ENCODE results near the gene CDC25B. TPM values are rescaled to one million over a fixed set of nuclear protein-coding genes. Genes with fewer than 3 reads are reported as not detected.

Gene CDC25B
- polyA plus RNA-seq, 1 donor: 34.3 TPM

DNA sequence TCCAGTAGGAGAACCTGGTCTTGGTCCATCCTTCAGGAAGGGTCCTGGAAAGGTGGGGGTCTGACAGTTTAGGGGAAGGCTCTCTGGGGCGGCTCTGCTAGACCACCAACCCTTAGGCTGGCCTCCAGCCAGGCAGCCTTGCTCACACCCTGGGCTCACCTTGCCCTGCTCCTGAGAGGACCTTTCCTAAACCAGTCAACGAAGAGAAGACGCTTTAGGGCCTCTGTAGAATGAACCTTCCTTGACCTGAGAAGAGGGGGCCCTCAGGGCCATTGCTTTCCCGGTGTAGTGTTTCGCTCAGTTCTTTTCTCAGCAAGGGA is 1.1 kb downstream of the CDC25B start:
- Histone ChIP-seq H3K4me3 (ENCODE audit: low read length) (peak overlapping the region; percentile 43), H3K9me3 (ENCODE audit: control insufficient read depth, low read depth, low read length) (no peaks in the 10 kb centered on the region), H3K27ac (ENCODE audit: low read length) (peak overlapping the region; percentile 89), H3K36me3 (ENCODE audit: control insufficient read depth, insufficient read depth, low read length) (peaks cover 22% of the 10 kb centered on the region), H3K4me1 (ENCODE audit: control insufficient read depth, insufficient read depth, low read length) (peaks cover 51% of the 10 kb centered on the region), H3K27me3 (ENCODE audit: control insufficient read depth, insufficient read depth, low read length) (no peaks in the 10 kb centered on the region)
- no peak for DNase-seq
- no CpG with 5 or more reads among the region's 5 CpGs for WGBS (ENCODE audit: insufficient coverage, low lambda C conversion rate)

DNA sequence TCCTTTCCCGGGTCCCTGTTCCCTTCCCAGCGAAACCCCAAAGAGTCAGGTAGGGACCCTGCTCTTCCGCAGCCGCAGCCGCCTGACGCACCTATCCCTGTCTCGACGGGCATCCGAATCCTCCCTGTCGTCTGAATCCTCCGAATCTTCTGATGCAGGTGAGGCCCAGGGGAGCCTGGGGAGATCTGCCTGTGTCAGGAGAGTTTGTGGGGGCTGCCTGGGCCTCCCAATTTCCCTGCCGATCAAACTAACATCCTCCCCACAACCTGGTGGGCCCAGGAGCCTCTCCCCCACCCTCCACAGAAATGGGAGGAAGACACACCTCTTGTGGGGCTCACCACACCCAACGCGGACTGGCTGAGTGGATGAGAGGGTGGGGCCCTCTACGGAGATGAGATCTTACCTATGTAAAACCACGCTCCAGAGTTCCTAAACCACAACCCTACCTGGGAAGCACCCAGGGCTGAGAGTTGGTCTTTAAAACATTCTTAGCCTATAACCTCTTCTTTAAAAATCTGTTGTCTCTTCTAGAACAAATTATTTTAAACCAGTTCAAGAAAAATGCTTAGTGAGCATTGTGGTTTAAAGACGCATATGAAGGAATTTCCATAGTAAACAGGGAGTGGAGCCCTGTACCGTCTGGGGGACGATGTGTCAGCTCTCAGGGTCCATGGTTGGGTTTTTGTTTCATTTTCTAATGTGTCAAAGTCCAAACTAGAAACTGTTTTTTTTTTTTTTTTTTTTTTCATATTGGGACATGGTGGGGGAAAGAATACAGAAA is 1.7 kb downstream of the CDC25B start:
- WGBS (ENCODE audit: insufficient coverage, low lambda C conversion rate): 0% methylated on average over 1 of the region's 19 CpGs
- Histone ChIP-seq H3K36me3 (ENCODE audit: control insufficient read depth, insufficient read depth, low read length) (peaks cover 28% of the 10 kb centered on the region), H3K9me3 (ENCODE audit: control insufficient read depth, low read depth, low read length) (no peaks in the 10 kb centered on the region), H3K4me3 (ENCODE audit: low read length) (peak overlapping the region; percentile 43), H3K27me3 (ENCODE audit: control insufficient read depth, insufficient read depth, low read length) (no peaks in the 10 kb centered on the region), H3K27ac (ENCODE audit: low read length) (peak overlapping the region; percentile 89), H3K4me1 (ENCODE audit: control insufficient read depth, insufficient read depth, low read length) (peaks cover 51% of the 10 kb centered on the region)
- DNase-seq: peak; percentile 78 to 90

DNA sequence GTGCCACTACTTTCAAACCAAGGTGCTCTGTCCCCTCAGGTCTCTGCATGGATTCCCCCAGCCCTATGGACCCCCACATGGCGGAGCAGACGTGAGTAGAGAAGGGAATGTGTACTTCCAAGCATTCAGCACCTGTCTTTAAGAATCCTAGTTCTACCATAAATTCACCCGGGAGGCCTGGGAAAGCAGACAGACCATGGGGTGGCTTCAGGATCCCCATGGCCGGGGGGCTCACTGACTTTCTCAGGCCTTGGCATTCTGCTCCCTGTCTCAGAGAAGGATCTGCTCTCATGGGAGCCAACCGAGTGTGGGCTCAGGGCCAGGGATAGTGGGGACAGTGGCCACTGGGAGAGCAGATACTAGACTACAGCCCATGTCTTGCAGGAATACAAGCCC is 2.3 kb downstream of the CDC25B start:
- no peak for DNase-seq
- H3K4me1 ChIP-seq (ENCODE audit: control insufficient read depth, insufficient read depth, low read length): peaks cover 51% of the 10 kb centered on the region
- peak overlapping the region; percentile 4 for H3K4me3 ChIP-seq (ENCODE audit: low read length)
- peak overlapping the region; percentile 89 for H3K27ac ChIP-seq (ENCODE audit: low read length)
- no peaks in the 10 kb centered on the region for H3K27me3 ChIP-seq (ENCODE audit: control insufficient read depth, insufficient read depth, low read length)
- no peaks in the 10 kb centered on the region for H3K9me3 ChIP-seq (ENCODE audit: control insufficient read depth, low read depth, low read length)
- no CpG with 5 or more reads among the region's 5 CpGs for WGBS (ENCODE audit: insufficient coverage, low lambda C conversion rate)
- peaks cover 34% of the 10 kb centered on the region for H3K36me3 ChIP-seq (ENCODE audit: control insufficient read depth, insufficient read depth, low read length)

DNA sequence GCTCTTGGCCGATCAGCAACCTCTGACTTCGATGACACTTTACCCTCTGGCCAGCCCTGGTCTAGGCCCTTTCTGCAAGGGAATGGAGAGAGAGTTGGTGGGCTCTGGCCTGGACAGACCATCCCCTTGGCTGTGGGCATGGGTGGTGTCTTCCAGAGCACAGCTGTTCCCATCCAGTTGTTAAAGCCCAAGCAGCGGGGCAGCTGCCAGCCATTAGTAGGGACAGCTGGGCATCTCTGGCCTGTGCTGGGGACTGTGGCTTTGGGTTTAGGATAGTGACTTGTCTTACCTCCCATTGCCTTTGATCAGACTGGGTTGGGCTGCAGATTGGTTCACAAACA is 2.8 kb downstream of the CDC25B start:
- Histone ChIP-seq H3K36me3 (ENCODE audit: control insufficient read depth, insufficient read depth, low read length) (peaks cover 39% of the 10 kb centered on the region), H3K9me3 (ENCODE audit: control insufficient read depth, low read depth, low read length) (no peaks in the 10 kb centered on the region), H3K27me3 (ENCODE audit: control insufficient read depth, insufficient read depth, low read length) (no peaks in the 10 kb centered on the region), H3K27ac (ENCODE audit: low read length) (peak overlapping the region; percentile 89), H3K4me3 (ENCODE audit: low read length) (no peak overlapping the region), H3K4me1 (ENCODE audit: control insufficient read depth, insufficient read depth, low read length) (peaks cover 51% of the 10 kb centered on the region)
- no CpG with 5 or more reads among the region's 3 CpGs for WGBS (ENCODE audit: insufficient coverage, low lambda C conversion rate)
- no peak for DNase-seq

DNA sequence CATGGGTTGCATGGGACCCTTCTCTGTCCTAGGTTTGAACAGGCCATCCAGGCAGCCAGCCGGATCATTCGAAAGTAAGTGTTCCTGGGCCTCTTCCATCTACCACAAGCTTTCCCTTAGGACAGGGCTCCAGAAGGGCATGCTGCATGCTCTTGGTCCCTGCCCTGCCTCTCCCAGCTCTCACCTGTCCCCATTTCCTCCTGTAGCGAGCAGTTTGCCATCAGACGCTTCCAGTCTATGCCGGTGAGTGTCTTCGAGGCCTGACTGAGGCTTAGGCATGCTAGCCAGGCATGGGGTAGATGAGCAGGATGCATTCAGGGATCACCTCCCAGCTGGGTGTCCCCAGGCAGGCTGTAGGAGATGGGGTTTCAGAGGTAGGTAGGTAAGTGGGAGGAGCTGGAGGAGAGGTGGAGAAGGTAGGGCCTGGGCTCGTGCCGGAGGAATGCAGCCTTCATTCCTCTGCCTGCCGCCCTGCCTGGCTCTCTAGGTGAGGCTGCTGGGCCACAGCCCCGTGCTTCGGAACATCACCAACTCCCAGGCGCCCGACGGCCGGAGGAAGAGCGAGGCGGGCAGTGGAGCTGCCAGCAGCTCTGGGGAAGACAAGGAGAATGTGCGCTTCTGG is 4.3 kb downstream of the CDC25B start:
- DNase-seq: no peak
- WGBS (ENCODE audit: insufficient coverage, low lambda C conversion rate): no CpG with 5 or more reads among the region's 18 CpGs
- peaks cover 49% of the 10 kb centered on the region for H3K4me1 ChIP-seq (ENCODE audit: control insufficient read depth, insufficient read depth, low read length)
- peak overlapping the region; percentile 89 for H3K27ac ChIP-seq (ENCODE audit: low read length)
- H3K4me3 ChIP-seq (ENCODE audit: low read length): no peak overlapping the region
- H3K9me3 ChIP-seq (ENCODE audit: control insufficient read depth, low read depth, low read length): no peaks in the 10 kb centered on the region
- H3K27me3 ChIP-seq (ENCODE audit: control insufficient read depth, insufficient read depth, low read length): no peaks in the 10 kb centered on the region
- peaks cover 53% of the 10 kb centered on the region for H3K36me3 ChIP-seq (ENCODE audit: control insufficient read depth, insufficient read depth, low read length)

DNA sequence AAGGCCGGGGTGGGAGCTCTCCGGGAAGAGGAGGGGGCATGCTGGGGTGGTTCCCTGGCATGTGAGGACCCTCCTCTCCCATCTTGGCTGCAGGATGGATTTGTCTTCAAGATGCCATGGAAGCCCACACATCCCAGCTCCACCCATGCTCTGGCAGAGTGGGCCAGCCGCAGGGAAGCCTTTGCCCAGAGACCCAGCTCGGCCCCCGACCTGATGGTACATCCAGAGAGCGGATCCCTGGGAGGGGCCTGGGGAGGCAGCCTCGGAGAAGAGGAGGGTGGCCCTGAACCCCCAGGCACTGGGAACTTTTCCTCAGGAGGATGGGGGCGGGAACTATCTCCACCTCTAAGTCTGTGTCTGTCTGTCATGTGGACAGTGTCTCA is 4.8 kb downstream of the CDC25B start:
- no peaks in the 10 kb centered on the region for H3K9me3 ChIP-seq (ENCODE audit: control insufficient read depth, low read depth, low read length)
- peaks cover 51% of the 10 kb centered on the region for H3K4me1 ChIP-seq (ENCODE audit: control insufficient read depth, insufficient read depth, low read length)
- no CpG with 5 or more reads among the region's 8 CpGs for WGBS (ENCODE audit: insufficient coverage, low lambda C conversion rate)
- DNase-seq: no peak
- no peak overlapping the region for H3K4me3 ChIP-seq (ENCODE audit: low read length)
- H3K27ac ChIP-seq (ENCODE audit: low read length): no peak overlapping the region
- peaks cover 57% of the 10 kb centered on the region for H3K36me3 ChIP-seq (ENCODE audit: control insufficient read depth, insufficient read depth, low read length)
- H3K27me3 ChIP-seq (ENCODE audit: control insufficient read depth, insufficient read depth, low read length): no peaks in the 10 kb centered on the region

DNA sequence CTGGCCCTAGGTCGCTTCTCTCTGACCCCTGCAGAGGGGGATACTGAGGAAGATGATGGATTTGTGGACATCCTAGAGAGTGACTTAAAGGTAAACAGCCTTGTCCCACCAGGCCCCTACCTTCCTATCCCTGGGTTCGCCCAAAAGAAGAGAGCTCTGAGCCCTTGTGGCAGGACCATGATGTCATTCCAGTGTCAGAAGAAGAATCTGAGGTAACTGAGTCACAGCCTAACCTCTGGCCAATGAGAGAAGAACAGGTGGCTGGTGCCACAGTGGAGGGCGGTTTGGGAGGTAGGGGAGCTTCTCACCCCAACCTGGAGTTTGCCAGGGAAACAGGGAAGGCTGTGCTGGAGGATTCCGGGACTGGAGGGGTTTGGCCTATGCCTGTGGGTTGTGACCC is 5.2 kb downstream of the CDC25B start:
- H3K27me3 ChIP-seq (ENCODE audit: control insufficient read depth, insufficient read depth, low read length): no peaks in the 10 kb centered on the region
- no peaks in the 10 kb centered on the region for H3K9me3 ChIP-seq (ENCODE audit: control insufficient read depth, low read depth, low read length)
- no CpG with 5 or more reads among the region's 4 CpGs for WGBS (ENCODE audit: insufficient coverage, low lambda C conversion rate)
- peaks cover 57% of the 10 kb centered on the region for H3K36me3 ChIP-seq (ENCODE audit: control insufficient read depth, insufficient read depth, low read length)
- no peak overlapping the region for H3K4me3 ChIP-seq (ENCODE audit: low read length)
- H3K4me1 ChIP-seq (ENCODE audit: control insufficient read depth, insufficient read depth, low read length): peaks cover 55% of the 10 kb centered on the region
- no peak for DNase-seq
- H3K27ac ChIP-seq (ENCODE audit: low read length): no peak overlapping the region

DNA sequence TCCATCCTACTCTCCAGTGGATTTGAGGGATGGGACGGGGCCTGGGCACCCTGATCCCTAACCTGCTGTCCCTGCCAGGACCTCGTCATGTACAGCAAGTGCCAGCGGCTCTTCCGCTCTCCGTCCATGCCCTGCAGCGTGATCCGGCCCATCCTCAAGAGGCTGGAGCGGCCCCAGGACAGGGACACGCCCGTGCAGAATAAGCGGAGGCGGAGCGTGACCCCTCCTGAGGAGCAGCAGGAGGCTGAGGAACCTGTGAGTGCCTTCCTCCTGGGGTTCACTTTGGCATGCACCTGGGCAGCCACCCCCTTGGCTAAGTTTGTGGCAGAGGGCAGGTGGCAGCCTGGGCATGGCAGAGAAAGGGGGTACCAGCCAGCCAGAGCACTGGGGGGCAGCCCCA is 5.7 kb downstream of the CDC25B start:
- no peaks in the 10 kb centered on the region for H3K9me3 ChIP-seq (ENCODE audit: control insufficient read depth, low read depth, low read length)
- H3K27me3 ChIP-seq (ENCODE audit: control insufficient read depth, insufficient read depth, low read length): no peaks in the 10 kb centered on the region
- DNase-seq: no peak
- WGBS (ENCODE audit: insufficient coverage, low lambda C conversion rate): no CpG with 5 or more reads among the region's 13 CpGs
- H3K4me1 ChIP-seq (ENCODE audit: control insufficient read depth, insufficient read depth, low read length): peaks cover 55% of the 10 kb centered on the region
- H3K36me3 ChIP-seq (ENCODE audit: control insufficient read depth, insufficient read depth, low read length): peaks cover 57% of the 10 kb centered on the region
- no peak overlapping the region for H3K4me3 ChIP-seq (ENCODE audit: low read length)
- H3K27ac ChIP-seq (ENCODE audit: low read length): no peak overlapping the region

DNA sequence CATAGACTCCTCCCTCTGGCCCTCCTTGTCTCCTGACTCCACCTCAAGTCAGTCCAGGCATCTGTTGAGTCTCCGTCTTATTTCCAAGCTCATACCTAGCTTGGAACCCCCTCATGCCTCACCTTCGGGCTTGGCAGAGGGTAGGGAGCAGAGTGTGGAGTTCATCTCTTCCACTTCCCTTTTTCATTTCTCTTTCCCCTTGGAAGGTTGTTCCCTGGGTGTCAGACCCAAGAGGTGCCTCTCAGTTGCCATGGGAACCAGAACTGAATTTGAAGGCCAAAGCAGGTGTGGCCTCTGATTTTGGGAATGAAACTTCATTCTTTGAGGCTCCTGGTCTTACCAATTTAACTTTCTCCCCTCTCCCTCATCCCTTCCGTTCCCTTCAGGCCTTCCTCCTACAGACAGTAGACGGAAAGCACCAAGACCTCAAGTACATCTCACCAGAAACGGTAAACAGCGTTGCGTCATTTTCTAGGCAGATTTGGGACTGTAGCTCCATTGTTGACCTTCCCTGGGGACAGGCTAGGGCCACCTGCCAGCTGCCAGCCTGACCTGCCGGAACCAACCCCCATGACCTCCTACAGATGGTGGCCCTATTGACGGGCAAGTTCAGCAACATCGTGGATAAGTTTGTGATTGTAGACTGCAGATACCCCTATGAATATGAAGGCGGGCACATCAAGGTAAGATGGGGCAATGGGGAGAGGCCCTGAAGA is 6.6 kb downstream of the CDC25B start:
- Histone ChIP-seq H3K27ac (ENCODE audit: low read length) (no peak overlapping the region), H3K27me3 (ENCODE audit: control insufficient read depth, insufficient read depth, low read length) (no peaks in the 10 kb centered on the region), H3K9me3 (ENCODE audit: control insufficient read depth, low read depth, low read length) (no peaks in the 10 kb centered on the region), H3K4me1 (ENCODE audit: control insufficient read depth, insufficient read depth, low read length) (peaks cover 55% of the 10 kb centered on the region), H3K4me3 (ENCODE audit: low read length) (no peak overlapping the region), H3K36me3 (ENCODE audit: control insufficient read depth, insufficient read depth, low read length) (peaks cover 57% of the 10 kb centered on the region)
- DNase-seq: no peak
- 83% methylated on average over 1 of the region's 11 CpGs for WGBS (ENCODE audit: insufficient coverage, low lambda C conversion rate)

DNA sequence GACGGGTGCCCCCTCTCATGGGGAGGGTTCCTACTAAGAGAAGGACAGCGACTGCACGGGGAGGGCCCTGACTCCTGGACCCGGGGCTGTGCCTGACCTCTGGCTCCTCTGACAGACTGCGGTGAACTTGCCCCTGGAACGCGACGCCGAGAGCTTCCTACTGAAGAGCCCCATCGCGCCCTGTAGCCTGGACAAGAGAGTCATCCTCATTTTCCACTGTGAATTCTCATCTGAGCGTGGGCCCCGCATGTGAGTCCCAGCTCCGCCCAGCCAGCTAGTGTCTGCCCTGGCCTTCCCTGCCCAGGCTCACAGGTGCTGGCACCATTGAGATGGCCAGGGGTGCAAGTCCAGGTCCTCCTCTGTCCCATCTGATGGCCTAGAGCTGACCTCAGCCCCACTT is 7.2 kb downstream of the CDC25B start:
- H3K4me1 ChIP-seq (ENCODE audit: control insufficient read depth, insufficient read depth, low read length): peaks cover 57% of the 10 kb centered on the region
- H3K27ac ChIP-seq (ENCODE audit: low read length): no peak overlapping the region
- H3K36me3 ChIP-seq (ENCODE audit: control insufficient read depth, insufficient read depth, low read length): peaks cover 57% of the 10 kb centered on the region
- no peaks in the 10 kb centered on the region for H3K27me3 ChIP-seq (ENCODE audit: control insufficient read depth, insufficient read depth, low read length)
- no peak for DNase-seq
- H3K9me3 ChIP-seq (ENCODE audit: control insufficient read depth, low read depth, low read length): no peaks in the 10 kb centered on the region
- H3K4me3 ChIP-seq (ENCODE audit: low read length): no peak overlapping the region
- no CpG with 5 or more reads among the region's 14 CpGs for WGBS (ENCODE audit: insufficient coverage, low lambda C conversion rate)
